GM19240 (cell line): ENCODE results near the gene CCR1.
"Not testable (repeated sequence)": the region's sequence is repeated elsewhere in the genome, so short reads cannot be mapped to it uniquely, and the experiment has no call there.

Experiments
- DNase-seq: peaks from one replicate; pipeline ENCODE4 v3.0.0; 2011; ENCODE audit warnings: low spot score; ENCODE audit not compliant: insufficient read length

The CCR1 gene

DNA sequence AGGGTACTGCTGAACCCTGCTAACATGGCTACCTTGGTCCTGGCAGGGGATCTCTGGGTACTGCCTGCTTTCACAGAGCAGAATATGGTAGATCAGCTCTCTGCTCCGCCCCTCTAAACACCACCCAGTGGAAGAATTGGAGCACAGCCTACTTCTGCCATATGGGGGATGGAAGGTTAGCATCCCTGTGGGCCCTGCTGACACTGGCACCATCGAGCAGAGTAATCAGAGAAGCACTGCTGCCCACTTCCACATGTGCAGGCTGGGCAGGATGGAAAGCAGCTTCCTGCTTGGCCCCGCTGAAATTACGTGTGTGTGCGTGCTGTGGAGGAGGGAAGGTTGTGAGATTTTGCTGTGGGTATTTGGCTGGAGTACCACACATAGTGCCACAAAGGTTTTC lies 24.8 kb downstream of the CCR1 start:
- DNase-seq: no peak

DNA sequence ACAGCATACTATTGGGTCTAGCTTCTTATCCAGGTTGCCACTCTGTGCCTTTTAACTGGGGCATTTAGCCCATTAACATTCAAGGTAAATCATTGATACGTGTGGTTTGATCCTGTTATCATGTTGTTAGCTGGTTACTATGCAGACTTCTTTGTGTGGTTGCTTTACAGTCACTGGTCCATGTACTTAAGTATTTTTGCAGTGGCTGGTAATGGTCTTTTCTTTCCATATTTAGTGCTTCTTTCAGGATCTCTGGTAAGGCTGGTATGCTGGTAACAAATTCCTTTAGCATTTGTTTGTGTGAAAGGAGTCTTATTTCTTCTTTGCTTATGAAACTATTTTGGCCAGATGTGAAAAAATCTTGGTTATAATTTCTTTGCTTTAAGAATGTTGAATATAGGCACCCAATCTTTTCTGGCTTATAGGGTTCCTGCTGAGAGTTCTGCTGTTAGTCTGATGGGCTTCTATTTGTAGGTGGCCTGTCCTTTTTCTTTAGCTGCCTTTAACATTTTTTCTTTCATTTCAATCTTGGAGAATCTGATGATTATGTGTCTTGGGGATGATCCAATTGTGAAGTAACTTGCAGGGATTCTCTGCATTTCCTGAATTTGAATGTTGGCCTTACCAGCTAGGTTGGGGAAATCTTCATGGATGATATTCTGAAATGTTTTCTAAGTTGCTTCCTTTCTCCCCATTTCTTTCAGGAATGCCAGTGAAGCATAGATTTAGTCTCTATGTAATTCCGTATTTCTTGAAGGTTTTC lies 39.3 kb downstream of the CCR1 start:
- DNase-seq: no peak

DNA sequence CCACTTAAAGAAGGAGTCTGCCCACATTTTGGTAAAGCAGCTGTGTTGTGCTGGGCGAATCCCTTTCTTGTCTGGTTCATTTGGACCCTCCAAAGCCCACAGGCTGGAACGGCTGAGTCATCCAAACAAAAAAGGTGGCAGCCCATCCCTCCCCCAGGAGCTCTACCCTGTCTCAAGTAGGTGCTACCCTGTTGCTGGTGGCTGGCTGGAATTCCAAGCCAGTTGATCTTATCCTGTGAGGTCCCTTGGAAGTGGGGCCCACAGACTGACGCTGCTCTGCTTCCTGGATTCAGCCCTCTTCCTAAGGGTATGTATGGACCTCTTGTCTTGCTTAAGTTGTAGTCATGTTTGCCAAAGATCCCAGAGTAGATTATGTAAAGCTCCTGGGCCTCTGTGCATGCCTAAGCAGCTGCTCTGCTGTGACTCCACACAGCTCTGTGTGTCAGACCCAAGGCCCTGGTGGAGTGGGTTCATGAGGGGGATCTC lies 44.5 kb downstream of the CCR1 start:
- no peak for DNase-seq

GRCh38 chr3:46162975-46163555 lies 45.0 kb downstream of the CCR1 start:
- DNase-seq: no peak

DNA sequence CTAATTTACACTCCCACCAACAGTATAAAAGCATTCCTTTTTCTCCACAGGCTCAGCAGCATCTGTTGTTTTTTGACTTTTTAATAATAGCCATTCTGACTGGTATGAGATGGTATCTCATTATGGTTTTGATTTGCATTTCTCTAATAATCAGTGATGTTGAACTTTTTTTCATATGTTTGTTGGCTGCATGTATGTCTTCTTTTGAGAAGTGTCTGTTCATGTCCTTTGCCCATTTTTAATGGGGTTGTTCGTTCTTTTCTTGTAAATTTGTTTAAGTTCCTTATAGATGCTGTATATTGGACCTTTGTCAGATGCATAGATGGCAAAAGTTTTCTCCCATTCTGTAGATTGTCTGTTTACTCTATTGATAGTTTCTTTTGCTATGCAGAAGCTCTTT lies 50.4 kb downstream of the CCR1 start:
- not testable (repeated sequence) for DNase-seq

DNA sequence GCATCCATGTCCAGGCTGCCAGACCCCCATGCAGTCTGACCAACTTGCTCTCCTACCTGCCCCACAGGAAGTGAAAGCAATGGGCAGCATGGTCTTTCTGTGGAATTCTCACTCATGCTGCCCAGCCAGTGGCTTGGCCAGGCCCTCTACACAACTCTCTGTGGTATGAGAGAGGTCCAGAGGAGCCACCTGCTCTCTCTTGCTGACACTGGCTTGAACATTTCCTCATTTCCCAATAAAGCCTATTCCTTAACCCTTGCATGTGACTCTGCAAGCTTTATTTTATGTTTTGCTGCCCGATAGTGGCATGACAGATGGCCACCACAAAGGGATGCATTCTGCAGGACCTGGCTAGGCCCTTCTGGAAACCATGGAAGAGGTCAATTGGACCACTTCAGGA lies 53.8 kb downstream of the CCR1 start:
- no peak for DNase-seq
